Measurements from ENCODE around the gene TENM4. TPM values are rescaled to one million over a fixed set of nuclear protein-coding genes. Genes with fewer than 3 reads are reported as not detected.

TENM4 gene
- polyA plus RNA-seq, 3 donors, result 0.31 to 1.7 TPM; not detected in 1

- Mint-ChIP-seq H3K27me3 (ENCODE audit: low read depth in 3 of 3) (peaks cover 3 to 6% (median 4%) of the 10 kb centered on the region in 3 donors), H3K4me1 (no peaks in the 10 kb centered on the region), H3K36me3 (no peaks in the 10 kb centered on the region), H3K27ac (no peak overlapping the region), H3K4me3 (no peak overlapping the region), H3K9me3 (peaks cover 0 to 4% (median 0%) of the 10 kb centered on the region in 7 donors)
- H3K27ac ChIP-seq (ENCODE audit: low read depth in 1 of 2, low read length in 2 of 2), result no peak overlapping the region
- H3K36me3 ChIP-seq (replicated peaks in 1 of 2; ENCODE audit: control insufficient read depth in 1 of 2, insufficient read depth in 2 of 2, low read length in 2 of 2), result no peaks in the 10 kb centered on the region
- 64% methylated on average over 3 of the region's 4 CpGs for whole genome bisulfite sequencing (ENCODE audit: insufficient coverage)
- no peak for TF ChIP-seq CTCF (IDR thresholded peaks at IDR 0.05)
- no peak for DNase-seq
- no peaks in the 10 kb centered on the region for H3K4me1 ChIP-seq (ENCODE audit: control insufficient read depth in 1 of 2, insufficient read depth in 2 of 2, low read length in 2 of 2)
- peaks cover 0 to 2% of the 10 kb centered on the region in 2 donors for H3K27me3 ChIP-seq (ENCODE audit: control insufficient read depth in 2 of 2, insufficient read depth in 2 of 2, low read length in 2 of 2)
- H3K79me2 ChIP-seq (ENCODE audit: insufficient read depth, low read length), result no peaks in the 10 kb centered on the region
- no peaks in the 10 kb centered on the region for H3K9me3 ChIP-seq (replicated peaks in 1 of 2; ENCODE audit: control insufficient read depth in 1 of 2, insufficient read depth in 1 of 2, low read length in 2 of 2)
- H3K9ac ChIP-seq (ENCODE audit: insufficient read depth, low read length, poor library complexity, severe bottlenecking), result no peak overlapping the region
- no peak overlapping the region for H2AFZ ChIP-seq (ENCODE audit: insufficient read depth, low read depth, low read length, poor library complexity, severe bottlenecking)
- intact Hi-C loops (cut with micrococcal nuclease), result no loop called here
- H3K4me2 ChIP-seq (replicated peaks; ENCODE audit: extremely low read depth, low read length, poor library complexity, severe bottlenecking), result no peak overlapping the region
- no peaks in the 10 kb centered on the region for H4K20me1 ChIP-seq (ENCODE audit: insufficient read depth, low read length)
- H3K4me3 ChIP-seq (replicated peaks in 1 of 3; ENCODE audit: low read depth in 2 of 3, low read length in 3 of 3), result no peak overlapping the region
Observed at GRCh38 chr11:79206951-79207350, 233.9 kb downstream of the TENM4 start.

GRCh38 chr11:79205786-79206185 is 235.0 kb downstream of the TENM4 start:
- Mint-ChIP-seq H3K27me3 (ENCODE audit: low read depth in 3 of 3) (peaks cover 3 to 8% (median 7%) of the 10 kb centered on the region in 3 donors), H3K4me3 (no peak overlapping the region), H3K27ac (no peak overlapping the region), H3K36me3 (no peaks in the 10 kb centered on the region), H3K4me1 (no peaks in the 10 kb centered on the region), H3K9me3 (peaks cover 0 to 4% (median 0%) of the 10 kb centered on the region in 7 donors)
- Histone ChIP-seq H3K9me3 (replicated peaks in 1 of 2; ENCODE audit: control insufficient read depth in 1 of 2, insufficient read depth in 1 of 2, low read length in 2 of 2) (no peaks in the 10 kb centered on the region), H3K27ac (ENCODE audit: low read depth in 1 of 2, low read length in 2 of 2) (no peak overlapping the region), H3K4me2 (replicated peaks; ENCODE audit: extremely low read depth, low read length, poor library complexity, severe bottlenecking) (no peak overlapping the region), H2AFZ (ENCODE audit: insufficient read depth, low read depth, low read length, poor library complexity, severe bottlenecking) (no peak overlapping the region), H3K36me3 (replicated peaks in 1 of 2; ENCODE audit: control insufficient read depth in 1 of 2, insufficient read depth in 2 of 2, low read length in 2 of 2) (no peaks in the 10 kb centered on the region), H3K27me3 (ENCODE audit: control insufficient read depth in 2 of 2, insufficient read depth in 2 of 2, low read length in 2 of 2) (no peaks in the 10 kb centered on the region), H3K4me3 (replicated peaks in 1 of 3; ENCODE audit: low read depth in 2 of 3, low read length in 3 of 3) (no peak overlapping the region), H3K4me1 (ENCODE audit: control insufficient read depth in 1 of 2, insufficient read depth in 2 of 2, low read length in 2 of 2) (no peaks in the 10 kb centered on the region), H3K79me2 (ENCODE audit: insufficient read depth, low read length) (no peaks in the 10 kb centered on the region), H4K20me1 (ENCODE audit: insufficient read depth, low read length) (no peaks in the 10 kb centered on the region), H3K9ac (ENCODE audit: insufficient read depth, low read length, poor library complexity, severe bottlenecking) (no peak overlapping the region)
- no peak for DNase-seq
- 100% methylated on average over 1 of the region's 1 CpG for WGBS (ENCODE audit: insufficient coverage)
- TF ChIP-seq CTCF (IDR thresholded peaks at IDR 0.05), result no peak
- intact Hi-C loops (cut with micrococcal nuclease), result no loop called here

All from CD14-positive monocyte (primary cell).